ENCODE measurements around the gene SH3RF2.

SH3RF2 gene

GRCh38 chr5:146025114-146025680 lies 88.8 kb downstream of the SH3RF2 start:
- in situ Hi-C loops (cut with MboI; ENCODE audit: low pct_unique_long_range_greater_than_20kb, low sequenced_read_pairs) = no loop called here
- no peak for DNase-seq

DNA sequence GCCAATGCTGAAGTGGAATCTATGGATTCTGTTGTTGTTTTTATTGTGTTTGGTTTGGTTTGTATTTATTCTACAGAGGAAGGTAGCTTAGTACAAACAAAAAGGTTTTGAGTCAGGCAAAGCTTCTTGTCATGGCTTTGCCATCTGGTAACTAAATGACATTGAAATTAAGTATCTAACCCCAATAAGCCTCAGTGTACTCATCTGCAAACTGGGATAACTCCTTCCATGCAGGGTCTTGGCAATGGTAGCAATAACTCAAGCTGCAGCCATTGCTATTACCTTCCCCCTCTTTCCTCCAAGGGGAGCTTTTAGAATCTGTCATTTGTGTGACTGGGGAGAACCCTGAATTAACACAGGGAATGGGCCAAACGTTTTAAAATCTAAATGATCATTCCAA lies 89.3 kb downstream of the SH3RF2 start:
- DNase-seq = no peak
- in situ Hi-C loops (cut with MboI; ENCODE audit: low pct_unique_long_range_greater_than_20kb, low sequenced_read_pairs) = no loop called here

DNA sequence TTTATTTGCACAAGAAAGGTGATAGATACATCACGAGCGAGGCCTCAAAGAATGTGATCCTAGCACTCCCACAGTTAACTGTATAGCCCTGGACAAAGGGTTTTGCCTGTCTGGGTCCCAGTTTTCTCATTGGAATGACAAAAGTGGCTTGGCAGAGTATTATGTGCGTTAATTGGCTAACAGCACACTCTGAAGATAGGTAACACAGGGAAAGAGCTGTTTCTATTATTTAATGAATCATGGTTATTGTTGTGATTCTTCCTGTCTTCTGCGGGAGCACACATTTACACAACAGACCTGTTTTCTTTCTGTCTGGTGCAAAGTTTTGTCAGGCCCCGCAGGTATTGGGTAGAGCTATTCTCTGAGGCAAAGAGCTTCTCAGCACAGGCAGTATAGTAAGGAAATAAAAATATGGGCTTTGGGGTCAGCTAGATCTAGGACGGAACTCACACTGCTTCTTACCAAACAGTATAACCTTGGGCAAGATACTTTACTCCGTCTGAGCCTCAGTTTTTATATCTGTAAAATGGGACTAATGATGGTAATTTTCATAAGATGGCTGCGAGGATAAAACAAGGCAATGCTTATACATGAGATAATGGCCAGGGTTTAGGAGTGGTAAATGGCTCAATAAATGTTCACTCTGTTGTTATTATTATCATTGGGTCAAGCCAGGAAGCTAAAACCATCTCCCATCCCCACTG lies 90.1 kb downstream of the SH3RF2 start:
- in situ Hi-C loops (cut with MboI; ENCODE audit: low pct_unique_long_range_greater_than_20kb, low sequenced_read_pairs) = no loop called here

DNA sequence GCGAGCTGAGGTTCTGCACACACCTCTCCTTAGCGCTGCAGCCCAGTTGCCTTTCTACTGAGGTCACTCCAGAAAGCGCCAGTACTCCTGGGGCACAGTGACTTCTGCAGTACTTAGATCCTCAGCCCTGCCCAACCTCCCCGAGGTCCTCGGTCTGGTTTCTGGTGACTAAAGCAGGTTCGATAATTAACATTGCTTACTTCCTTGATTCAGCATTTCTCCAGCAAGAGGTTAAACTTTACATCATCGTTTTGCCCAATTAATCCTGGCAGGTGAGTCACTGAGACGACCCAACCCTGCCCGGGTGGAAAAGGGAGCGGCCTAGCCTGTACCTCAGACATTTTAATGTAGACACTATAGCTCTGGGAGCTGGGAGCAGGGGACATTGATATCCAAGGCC lies 91.4 kb downstream of the SH3RF2 start:
- in situ Hi-C loops (cut with MboI; ENCODE audit: low pct_unique_long_range_greater_than_20kb, low sequenced_read_pairs) = no loop called here
- no peak for DNase-seq

More for the DNA sequence above, 90.1 kb downstream of the SH3RF2 start:
- no peak for DNase-seq

DNA sequence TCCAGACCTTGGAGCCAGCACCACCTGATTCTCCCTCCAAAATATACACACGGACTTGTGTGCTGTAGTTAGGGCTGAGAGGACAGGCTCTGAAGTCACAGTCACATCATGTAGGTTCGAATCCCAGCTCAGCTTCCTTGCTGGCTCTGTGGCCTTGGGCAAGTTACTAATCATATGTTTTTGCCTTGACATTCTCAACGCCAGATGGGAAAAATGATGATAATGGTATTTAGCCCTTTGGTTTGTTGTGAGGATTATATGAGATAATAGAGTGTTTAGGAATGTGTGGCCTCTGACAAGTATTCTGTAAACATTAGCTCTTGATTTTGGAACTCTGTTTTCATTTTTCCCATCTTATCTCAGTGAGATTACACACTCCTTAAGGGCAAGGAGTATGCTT lies 96.5 kb downstream of the SH3RF2 start:
- no peak for DNase-seq
- in situ Hi-C loops (cut with MboI; ENCODE audit: low pct_unique_long_range_greater_than_20kb, low sequenced_read_pairs) = no loop called here

DNA sequence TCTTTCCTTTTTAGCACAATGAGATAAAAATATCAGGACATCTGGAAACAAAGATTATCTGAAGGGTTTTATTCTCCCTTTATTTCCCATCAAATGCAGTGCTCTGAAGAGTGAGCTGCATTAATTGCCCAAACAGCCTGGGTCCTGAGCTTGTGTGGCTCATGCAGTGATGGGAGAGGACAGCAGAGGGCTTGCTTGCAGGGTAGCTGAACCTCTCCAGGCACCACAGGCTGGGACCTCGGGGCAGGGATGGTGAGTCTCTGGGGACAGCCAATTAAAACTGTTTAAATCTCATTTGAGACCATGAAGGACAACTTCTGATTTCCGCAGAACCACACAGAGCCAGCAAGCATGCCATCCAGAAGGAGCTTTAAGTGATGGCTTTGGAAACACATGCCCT lies 97.7 kb downstream of the SH3RF2 start:
- DNase-seq = no peak
- in situ Hi-C loops (cut with MboI; ENCODE audit: low pct_unique_long_range_greater_than_20kb, low sequenced_read_pairs) = no loop called here

- no peak for DNase-seq
- in situ Hi-C loops (cut with MboI; ENCODE audit: low pct_unique_long_range_greater_than_20kb, low sequenced_read_pairs) = no loop called here
Measured at GRCh38 chr5:146034605-146035004, 98.2 kb downstream of the SH3RF2 start.

DNA sequence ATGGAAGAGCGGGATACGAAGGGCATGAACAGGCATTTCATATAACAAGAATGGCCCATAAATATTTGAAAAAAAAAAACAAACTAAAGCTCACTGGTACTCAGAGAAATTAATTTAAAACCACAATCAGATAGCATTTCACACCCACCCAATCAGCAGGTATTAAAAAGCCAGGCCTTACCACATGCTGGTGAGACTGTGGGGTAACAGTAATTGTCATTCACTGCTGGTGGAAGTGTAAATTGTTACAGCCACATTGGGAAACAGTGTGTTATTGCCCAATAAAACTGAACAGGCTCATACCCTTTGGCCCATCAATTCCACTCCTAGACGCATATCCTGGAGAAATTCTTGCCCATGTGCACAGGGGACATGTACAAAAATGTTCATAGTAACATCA lies 103.0 kb downstream of the SH3RF2 start:
- in situ Hi-C loops (cut with MboI; ENCODE audit: low pct_unique_long_range_greater_than_20kb, low sequenced_read_pairs) = no loop called here
- no peak for DNase-seq

DNA sequence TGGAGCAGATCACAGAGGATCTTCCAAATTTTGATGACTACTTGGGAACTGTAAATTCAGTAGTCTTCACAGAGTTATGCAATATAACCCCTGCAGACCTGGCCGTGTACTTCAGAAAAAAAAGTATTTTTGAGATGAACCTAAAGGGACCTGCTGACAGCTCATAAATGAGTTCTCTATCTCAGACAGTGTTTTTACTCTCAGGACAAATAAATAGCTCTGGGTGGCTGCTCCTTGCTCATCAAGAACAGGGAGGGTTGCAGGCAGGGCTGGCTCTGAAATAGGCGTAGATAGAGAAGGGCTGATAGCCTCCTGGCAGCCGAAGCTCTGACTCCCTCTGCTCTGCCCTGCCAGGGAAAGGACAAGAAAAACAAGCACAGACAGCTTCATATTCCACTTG lies 104.1 kb downstream of the SH3RF2 start:
- in situ Hi-C loops (cut with MboI; ENCODE audit: low pct_unique_long_range_greater_than_20kb, low sequenced_read_pairs) = no loop called here
- no peak for DNase-seq

DNA sequence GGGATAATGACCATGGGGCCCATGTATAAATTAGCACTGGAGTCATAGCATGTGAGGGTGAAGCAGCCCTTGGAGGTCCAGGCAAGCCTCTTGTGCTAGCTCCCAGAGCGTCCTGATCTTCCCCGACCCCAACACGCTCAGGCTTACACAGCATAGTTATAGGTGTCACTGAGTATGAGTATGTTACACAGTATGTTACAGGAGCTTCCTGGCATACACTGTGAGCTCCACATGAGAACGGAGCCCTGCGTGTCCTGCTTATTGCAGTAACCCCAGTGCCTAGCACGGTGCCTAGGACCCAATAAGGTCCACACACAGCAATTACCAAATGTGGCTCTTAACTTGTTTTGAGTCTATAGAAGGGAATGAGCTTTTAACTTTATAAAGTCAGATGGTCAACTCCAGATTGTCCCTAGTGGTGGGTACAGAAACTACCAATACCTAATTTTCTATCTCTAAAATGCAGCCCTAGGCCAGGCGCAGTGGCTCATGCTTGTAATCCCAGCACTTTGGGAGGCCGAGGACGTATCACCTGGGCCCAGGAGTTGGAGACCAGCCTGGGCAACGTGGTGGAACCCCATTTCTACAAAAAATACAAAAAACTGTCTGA lies 104.9 kb downstream of the SH3RF2 start:
- in situ Hi-C loops (cut with MboI; ENCODE audit: low pct_unique_long_range_greater_than_20kb, low sequenced_read_pairs) = no loop called here
- peak; percentile 29 for DNase-seq

- in situ Hi-C loops (cut with MboI; ENCODE audit: low pct_unique_long_range_greater_than_20kb, low sequenced_read_pairs) = no loop called here
- DNase-seq = peak; percentile 12
Measured at GRCh38 chr5:146042628-146043279, 106.4 kb downstream of the SH3RF2 start.

- in situ Hi-C loops (cut with MboI; ENCODE audit: low pct_unique_long_range_greater_than_20kb, low sequenced_read_pairs) = no loop called here
- no peak for DNase-seq
Measured at GRCh38 chr5:146043722-146044121, 107.3 kb downstream of the SH3RF2 start.

DNA sequence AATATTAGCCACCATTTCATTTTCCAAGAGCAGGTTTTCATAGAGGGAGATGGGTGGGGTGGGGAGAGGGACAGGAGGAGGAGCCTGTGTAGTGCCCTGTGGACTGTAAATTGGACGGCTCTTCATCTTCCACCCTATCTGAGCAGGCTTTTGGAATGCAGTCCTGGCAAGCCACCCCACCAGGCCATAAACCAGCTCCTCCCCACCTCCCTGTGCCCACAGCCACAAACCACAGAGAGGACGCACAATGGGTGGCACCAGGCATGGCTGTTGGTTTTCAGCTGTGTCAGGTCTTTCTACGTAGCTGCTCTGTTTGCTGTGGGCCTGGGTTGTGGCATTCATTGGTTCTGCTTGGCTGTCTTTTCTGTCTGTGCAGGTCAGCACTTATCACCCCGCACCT lies 111.0 kb downstream of the SH3RF2 start:
- in situ Hi-C loops (cut with MboI; ENCODE audit: low pct_unique_long_range_greater_than_20kb, low sequenced_read_pairs) = no loop called here
- no peak for DNase-seq

DNA sequence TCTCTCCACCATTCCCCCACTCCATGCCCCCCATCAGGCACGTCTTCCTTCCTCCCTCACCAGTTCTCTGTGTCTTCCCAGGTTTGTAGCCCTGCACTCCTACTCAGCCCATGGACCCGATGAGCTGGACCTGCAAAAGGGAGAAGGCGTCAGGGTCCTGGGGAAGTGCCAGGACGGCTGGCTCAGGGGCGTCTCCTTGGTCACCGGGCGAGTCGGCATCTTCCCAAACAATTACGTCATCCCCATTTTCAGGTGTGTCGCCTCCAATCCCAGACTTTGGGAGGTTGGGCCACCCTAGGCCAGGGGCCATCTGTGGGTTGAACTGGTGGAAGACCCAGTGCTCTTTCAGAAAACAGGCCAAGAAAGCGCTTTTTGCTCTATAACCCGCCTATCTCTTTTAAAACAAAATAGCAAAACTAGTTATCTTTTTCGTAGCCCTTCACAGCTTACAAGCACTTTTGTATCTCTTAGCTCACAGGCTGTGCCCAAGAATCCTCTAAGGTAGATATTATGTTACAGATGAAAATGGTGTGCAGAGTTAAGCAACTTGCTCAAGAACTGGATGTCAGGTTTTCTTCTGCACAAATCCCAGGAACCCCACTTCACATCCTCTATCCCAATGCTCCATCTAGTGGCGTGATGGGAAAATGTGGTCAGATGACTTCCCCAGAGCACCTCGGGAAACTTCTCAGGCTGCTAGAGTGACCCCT lies 112.8 kb downstream of the SH3RF2 start:
- in situ Hi-C loops (cut with MboI; ENCODE audit: low pct_unique_long_range_greater_than_20kb, low sequenced_read_pairs) = no loop called here
- DNase-seq = peak; percentile 77

GRCh38 chr5:146049704-146050026 lies 113.3 kb downstream of the SH3RF2 start:
- in situ Hi-C loops (cut with MboI; ENCODE audit: low pct_unique_long_range_greater_than_20kb, low sequenced_read_pairs) = no loop called here
- DNase-seq = no peak

GRCh38 chr5:146050086-146050485 lies 113.7 kb downstream of the SH3RF2 start:
- in situ Hi-C loops (cut with MboI; ENCODE audit: low pct_unique_long_range_greater_than_20kb, low sequenced_read_pairs) = no loop called here

GRCh38 chr5:146051678-146052077 lies 115.3 kb downstream of the SH3RF2 start:
- in situ Hi-C loops (cut with MboI; ENCODE audit: low pct_unique_long_range_greater_than_20kb, low sequenced_read_pairs) = no loop called here
- DNase-seq = no peak

More at GRCh38 chr5:146050086-146050485, 113.7 kb downstream of the SH3RF2 start:
- DNase-seq = no peak

DNA sequence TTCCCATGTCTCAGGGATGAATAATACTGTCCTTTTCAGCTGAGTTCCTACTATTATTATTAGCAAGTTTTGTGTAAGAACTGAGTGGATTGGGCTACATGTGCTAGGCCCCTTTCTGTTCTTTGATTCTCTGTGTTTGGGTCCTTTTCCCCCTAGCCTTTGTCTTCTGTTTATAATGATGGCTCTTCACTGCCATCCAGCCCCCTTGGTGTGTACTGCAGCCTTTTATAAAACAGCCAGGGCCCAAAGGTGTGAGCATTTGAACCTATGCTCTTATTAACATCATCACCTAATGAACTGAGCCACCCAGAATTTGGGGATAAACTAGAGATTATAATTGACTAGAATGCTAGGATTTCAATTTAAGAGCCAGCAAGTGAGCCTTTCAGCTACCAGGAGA lies 116.4 kb downstream of the SH3RF2 start:
- DNase-seq = peak; percentile 26
- in situ Hi-C loops (cut with MboI; ENCODE audit: low pct_unique_long_range_greater_than_20kb, low sequenced_read_pairs) = no loop called here

- in situ Hi-C loops (cut with MboI; ENCODE audit: low pct_unique_long_range_greater_than_20kb, low sequenced_read_pairs) = no loop called here
- no peak for DNase-seq
Measured at GRCh38 chr5:146055432-146055831, 119.1 kb downstream of the SH3RF2 start.
